HG03460 (cell line): ENCODE data around the gene UBA52.
"Not testable (repeated sequence)": the region's sequence is repeated elsewhere in the genome, so short reads cannot be mapped to it uniquely, and the experiment has no call there.

Experiments
- ATAC-seq: cut with Tn5 transposase; IDR thresholded peaks from one replicate; pipeline ENCODE4 v1.9.1; 2021; ENCODE audit not compliant: unreplicated experiment

The UBA52 gene

GRCh38 chr19:18591735-18592385, 20.2 kb downstream of the UBA52 start:
- no peak for ATAC-seq

- not testable (repeated sequence) for ATAC-seq
These were observed 21.1 kb downstream of the UBA52 start for GRCh38 chr19:18592732-18593131.

GRCh38 chr19:18593367-18594095, 21.9 kb downstream of the UBA52 start:
- ATAC-seq = no peak

- no peak for ATAC-seq
These were observed 22.6 kb downstream of the UBA52 start for GRCh38 chr19:18594096-18594823.

GRCh38 chr19:18594824-18595373, 23.2 kb downstream of the UBA52 start:
- ATAC-seq = no peak

- no peak for ATAC-seq
These were observed 23.8 kb downstream of the UBA52 start for GRCh38 chr19:18595475-18595874.

- no peak for ATAC-seq
These were observed 25.1 kb downstream of the UBA52 start for GRCh38 chr19:18596752-18597157.

GRCh38 chr19:18597809-18598660, 26.4 kb downstream of the UBA52 start:
- ATAC-seq = no peak

GRCh38 chr19:18599485-18599884, 27.8 kb downstream of the UBA52 start:
- ATAC-seq = no peak

GRCh38 chr19:18600692-18601397, 29.2 kb downstream of the UBA52 start:
- ATAC-seq = not testable (repeated sequence)

- no peak for ATAC-seq
These were observed 30.2 kb downstream of the UBA52 start for GRCh38 chr19:18601875-18602274.

- no peak for ATAC-seq
These were observed 31.7 kb downstream of the UBA52 start for GRCh38 chr19:18603255-18603957.

GRCh38 chr19:18603958-18604819, 32.5 kb downstream of the UBA52 start:
- no peak for ATAC-seq

- ATAC-seq = no peak
These were observed 33.1 kb downstream of the UBA52 start for GRCh38 chr19:18604820-18605159.

- no peak for ATAC-seq
These were observed 33.5 kb downstream of the UBA52 start for GRCh38 chr19:18605196-18605545.

- no peak for ATAC-seq
These were observed 34.1 kb downstream of the UBA52 start for GRCh38 chr19:18605546-18606280.

- no peak for ATAC-seq
These were observed 34.9 kb downstream of the UBA52 start, which contains the start of gene CRLF1 for GRCh38 chr19:18606281-18607225. Gene CRLF1 (minus strand): TSS chr19:18606799. CDS start chr19:18606656, 143 bp downstream.
